Fibroblast of villous mesenchyme (primary cell): ENCODE measurements around the gene HCN3. TPM values are rescaled to one million over a fixed set of nuclear protein-coding genes. Genes with fewer than 3 reads are reported as not detected.

Experiments
- DNase-seq: peaks from one replicate; pipeline ENCODE4 v3.0.0-alpha.2; 2010; ENCODE audit warnings: low read depth
- H3K4me3 ChIP-seq: 2 replicates; pipeline ENCODE4 v1.5.1; 2011; ENCODE audit warnings: low read depth, mild to moderate bottlenecking, low read length
- total RNA-seq: library from RNA; depleted of rRNA; stranded (reverse); fragments of >200 nt; gene quantifications from 2 replicates; pipeline ENCODE4 v1.2.3, GENCODE V29; 2012
- TF ChIP-seq, protein P1 (sequence below): IDR thresholded peaks from 2 replicates; pipeline ENCODE4 v1.5.1; 2012; ENCODE audit warnings: low read depth, mild to moderate bottlenecking, low read length; ENCODE audit not compliant: insufficient read depth

HCN3 gene
- total RNA-seq, 1 donor, result 0.86 TPM

GRCh38 chr1:155277902-155278688 is 832 bp downstream of the HCN3 start:
- TF ChIP-seq, protein P1, sequence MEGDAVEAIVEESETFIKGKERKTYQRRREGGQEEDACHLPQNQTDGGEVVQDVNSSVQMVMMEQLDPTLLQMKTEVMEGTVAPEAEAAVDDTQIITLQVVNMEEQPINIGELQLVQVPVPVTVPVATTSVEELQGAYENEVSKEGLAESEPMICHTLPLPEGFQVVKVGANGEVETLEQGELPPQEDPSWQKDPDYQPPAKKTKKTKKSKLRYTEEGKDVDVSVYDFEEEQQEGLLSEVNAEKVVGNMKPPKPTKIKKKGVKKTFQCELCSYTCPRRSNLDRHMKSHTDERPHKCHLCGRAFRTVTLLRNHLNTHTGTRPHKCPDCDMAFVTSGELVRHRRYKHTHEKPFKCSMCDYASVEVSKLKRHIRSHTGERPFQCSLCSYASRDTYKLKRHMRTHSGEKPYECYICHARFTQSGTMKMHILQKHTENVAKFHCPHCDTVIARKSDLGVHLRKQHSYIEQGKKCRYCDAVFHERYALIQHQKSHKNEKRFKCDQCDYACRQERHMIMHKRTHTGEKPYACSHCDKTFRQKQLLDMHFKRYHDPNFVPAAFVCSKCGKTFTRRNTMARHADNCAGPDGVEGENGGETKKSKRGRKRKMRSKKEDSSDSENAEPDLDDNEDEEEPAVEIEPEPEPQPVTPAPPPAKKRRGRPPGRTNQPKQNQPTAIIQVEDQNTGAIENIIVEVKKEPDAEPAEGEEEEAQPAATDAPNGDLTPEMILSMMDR, result peak; percentile 38
- peak; percentile 35 for DNase-seq
- H3K4me3 ChIP-seq, result peak overlapping the region; percentile 66

GRCh38 chr1:155278689-155279160 is 1.5 kb downstream of the HCN3 start:
- H3K4me3 ChIP-seq, result no peak overlapping the region
- no peak for DNase-seq
- TF ChIP-seq, protein P1, result no peak

DNA sequence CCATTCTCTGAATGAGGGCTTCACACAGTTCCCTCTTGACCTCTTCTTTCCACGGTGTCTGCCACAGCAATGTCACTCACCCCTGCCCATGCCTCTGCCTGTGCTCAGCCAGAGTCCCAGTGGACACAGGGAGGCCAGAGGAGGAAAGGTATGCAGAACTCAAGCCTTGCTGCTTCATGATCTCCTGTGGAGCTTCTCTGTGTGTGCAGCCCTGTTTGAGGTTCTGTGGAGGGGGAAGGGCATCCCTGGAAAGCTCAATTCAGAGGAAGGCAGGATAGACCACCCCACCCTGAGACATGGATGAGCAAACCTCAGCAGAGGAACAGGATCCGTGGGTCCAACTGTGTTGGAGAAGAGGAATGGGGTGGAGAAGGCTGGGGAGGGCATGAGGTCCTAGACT is 2.0 kb downstream of the HCN3 start:
- TF ChIP-seq, protein P1, result no peak
- no peak overlapping the region for H3K4me3 ChIP-seq
- DNase-seq, result no peak

DNA sequence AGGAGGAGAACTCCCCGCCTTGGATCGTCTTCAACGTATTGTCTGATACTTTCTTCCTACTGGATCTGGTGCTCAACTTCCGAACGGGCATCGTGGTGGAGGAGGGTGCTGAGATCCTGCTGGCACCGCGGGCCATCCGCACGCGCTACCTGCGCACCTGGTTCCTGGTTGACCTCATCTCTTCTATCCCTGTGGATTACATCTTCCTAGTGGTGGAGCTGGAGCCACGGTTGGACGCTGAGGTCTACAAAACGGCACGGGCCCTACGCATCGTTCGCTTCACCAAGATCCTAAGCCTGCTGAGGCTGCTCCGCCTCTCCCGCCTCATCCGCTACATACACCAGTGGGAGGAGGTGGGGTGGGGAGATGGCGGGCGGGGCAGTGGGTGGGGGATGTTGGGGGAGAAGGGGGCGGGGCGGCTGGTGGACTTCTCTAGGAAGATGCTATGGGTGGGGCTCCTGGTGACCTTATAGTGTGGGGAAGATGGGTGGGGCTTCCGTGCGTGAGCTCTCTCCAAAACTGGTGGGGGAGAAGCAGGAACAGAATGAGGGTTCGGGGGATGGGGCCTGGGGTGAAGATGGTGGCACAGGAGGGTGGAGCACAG is 5.3 kb downstream of the HCN3 start:
- no peak overlapping the region for H3K4me3 ChIP-seq
- TF ChIP-seq, protein P1, result no peak
- no peak for DNase-seq

DNA sequence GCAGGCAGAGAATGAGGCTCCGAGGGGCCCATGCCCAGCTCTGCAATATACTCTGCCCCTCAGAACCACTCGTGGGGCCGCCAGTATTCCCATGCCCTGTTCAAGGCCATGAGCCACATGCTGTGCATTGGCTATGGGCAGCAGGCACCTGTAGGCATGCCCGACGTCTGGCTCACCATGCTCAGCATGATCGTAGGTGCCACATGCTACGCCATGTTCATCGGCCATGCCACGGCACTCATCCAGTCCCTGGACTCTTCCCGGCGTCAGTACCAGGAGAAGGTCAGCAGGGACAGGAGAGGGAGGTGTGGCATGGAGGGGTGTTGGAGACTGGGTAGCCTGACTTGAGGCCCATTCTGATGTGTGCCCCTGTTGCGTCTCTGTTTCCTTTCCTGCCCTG is 7.2 kb downstream of the HCN3 start:
- DNase-seq, result no peak
- TF ChIP-seq, protein P1, result no peak
- H3K4me3 ChIP-seq, result no peak overlapping the region

DNA sequence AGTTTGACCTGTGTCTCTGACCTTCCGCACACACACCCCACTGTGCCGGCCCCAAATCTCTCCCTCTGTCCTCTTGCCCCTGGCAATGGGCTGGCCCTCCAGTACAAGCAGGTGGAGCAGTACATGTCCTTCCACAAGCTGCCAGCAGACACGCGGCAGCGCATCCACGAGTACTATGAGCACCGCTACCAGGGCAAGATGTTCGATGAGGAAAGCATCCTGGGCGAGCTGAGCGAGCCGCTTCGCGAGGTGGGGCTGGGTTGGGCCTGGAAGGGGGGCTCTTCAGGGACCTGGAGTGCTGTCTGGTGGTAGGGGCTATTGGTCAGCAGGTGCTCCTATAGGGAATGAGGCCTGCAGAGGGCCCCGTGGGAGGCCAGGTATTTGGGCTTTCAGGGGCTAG is 7.8 kb downstream of the HCN3 start:
- no peak overlapping the region for H3K4me3 ChIP-seq
- DNase-seq, result no peak
- TF ChIP-seq, protein P1, result no peak
